Gastrocnemius medialis (tissue), 4 donors: ENCODE data around the gene DLEC1.

Source experiments
- POLR2A ChIP-seq, 2 donors: fragments of 450-650 bp; IDR thresholded peaks; one replicate each; pipeline ENCODE4 v1.6.1; 2017; ENCODE audit warnings: antibody characterized with exemption in 2 of 2, mild to moderate bottlenecking in 2 of 2, moderate library complexity in 2 of 2
- TF ChIP-seq, protein P1 (sequence below), 5 experiments: fragments of 450-650 bp in 3 of 5; fragments of 200-600 bp in 2 of 5; sonication (generic) in 2 of 5; IDR thresholded peaks in 4 of 5; conservative IDR thresholded peaks in 1 of 5; 1 replicate in 4 of 5; 2 replicates in 1 of 5; pipeline ENCODE4 v1.5.1; 2016 to 2019; ENCODE audit warnings: antibody characterized with exemption in 5 of 5, mild to moderate bottlenecking in 3 of 5, moderate library complexity in 3 of 5

DNA sequence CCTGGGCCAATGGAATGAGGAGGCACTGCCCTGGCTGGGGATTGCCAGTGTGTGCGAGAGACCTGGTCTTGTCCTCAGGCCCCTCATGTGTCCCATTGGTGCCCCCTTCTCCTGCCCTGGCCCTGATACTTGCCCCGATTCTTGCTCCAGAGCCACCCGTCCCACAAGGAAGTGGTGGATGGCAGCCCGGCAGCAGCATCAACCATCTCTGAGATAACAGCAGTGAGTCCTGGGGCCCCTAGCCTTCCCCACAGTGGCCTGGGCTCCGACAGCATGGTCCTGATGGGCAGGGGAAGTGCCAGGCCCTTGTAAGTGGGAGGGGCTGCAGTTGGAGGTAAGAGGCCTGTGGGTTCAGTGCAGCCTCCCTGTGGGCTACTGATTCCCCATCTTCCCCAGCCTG, 33.0 kb upstream of the DLEC1 start:
- TF ChIP-seq, protein P1, sequence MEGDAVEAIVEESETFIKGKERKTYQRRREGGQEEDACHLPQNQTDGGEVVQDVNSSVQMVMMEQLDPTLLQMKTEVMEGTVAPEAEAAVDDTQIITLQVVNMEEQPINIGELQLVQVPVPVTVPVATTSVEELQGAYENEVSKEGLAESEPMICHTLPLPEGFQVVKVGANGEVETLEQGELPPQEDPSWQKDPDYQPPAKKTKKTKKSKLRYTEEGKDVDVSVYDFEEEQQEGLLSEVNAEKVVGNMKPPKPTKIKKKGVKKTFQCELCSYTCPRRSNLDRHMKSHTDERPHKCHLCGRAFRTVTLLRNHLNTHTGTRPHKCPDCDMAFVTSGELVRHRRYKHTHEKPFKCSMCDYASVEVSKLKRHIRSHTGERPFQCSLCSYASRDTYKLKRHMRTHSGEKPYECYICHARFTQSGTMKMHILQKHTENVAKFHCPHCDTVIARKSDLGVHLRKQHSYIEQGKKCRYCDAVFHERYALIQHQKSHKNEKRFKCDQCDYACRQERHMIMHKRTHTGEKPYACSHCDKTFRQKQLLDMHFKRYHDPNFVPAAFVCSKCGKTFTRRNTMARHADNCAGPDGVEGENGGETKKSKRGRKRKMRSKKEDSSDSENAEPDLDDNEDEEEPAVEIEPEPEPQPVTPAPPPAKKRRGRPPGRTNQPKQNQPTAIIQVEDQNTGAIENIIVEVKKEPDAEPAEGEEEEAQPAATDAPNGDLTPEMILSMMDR (IDR thresholded peaks at IDR 0.05 in 4 of 5, conservative IDR thresholded peaks at IDR 0.05 in 1 of 5), result no peak
- no peak for TF ChIP-seq POLR2A (IDR thresholded peaks at IDR 0.05)
